Loucy (cell line): ENCODE results near the gene BCDIN3D.

ENCODE experiments used
- H2AFZ ChIP-seq: fragments of 200-600 bp; sonication (generic); 2 replicates; pipeline ENCODE4 v1.6.0; 2016; ENCODE audit warnings: antibody characterized with exemption, mild to moderate bottlenecking, low read length, moderate library complexity
- H3F3A ChIP-seq: fragments of 200-600 bp; 2 replicates; pipeline ENCODE4 v1.6.0; 2016; ENCODE audit warnings: antibody characterized with exemption, low read depth, mild to moderate bottlenecking
- H3K27me3 ChIP-seq: fragments of 200-600 bp; sonication (generic); 2 replicates; pipeline ENCODE4 v1.6.1; 2014; ENCODE audit warnings: low read length, mild to moderate bottlenecking; ENCODE audit not compliant: insufficient read depth, poor library complexity, severe bottlenecking
- H3K36me3 ChIP-seq: fragments of 200-600 bp; sonication (generic); 2 replicates; pipeline ENCODE4 v1.6.1; 2016; ENCODE audit warnings: low read length; ENCODE audit not compliant: insufficient read depth
- H3K4me1 ChIP-seq: fragments of 200-600 bp; sonication (generic); 2 replicates; pipeline ENCODE4 v1.5.1; 2014; ENCODE audit warnings: low read length, mild to moderate bottlenecking; ENCODE audit not compliant: insufficient read depth, poor library complexity, severe bottlenecking
- H3K4me2 ChIP-seq: fragments of 200-600 bp; sonication (generic); 2 replicates; pipeline ENCODE4 v1.6.0; 2014; ENCODE audit warnings: antibody characterized with exemption, low read length, low read depth, mild to moderate bottlenecking; ENCODE audit not compliant: poor library complexity, severe bottlenecking
- H3K4me3 ChIP-seq: fragments of 200-600 bp; sonication (generic); 2 replicates; pipeline ENCODE4 v1.5.1; 2014; ENCODE audit warnings: low read length, mild to moderate bottlenecking, mixed read lengths; ENCODE audit not compliant: poor library complexity, severe bottlenecking
- H3K79me2 ChIP-seq: fragments of 200-600 bp; sonication (generic); 2 replicates; pipeline ENCODE4 v1.6.1; 2014; ENCODE audit warnings: low read length; ENCODE audit not compliant: insufficient read depth
- H3K9ac ChIP-seq: fragments of 200-600 bp; sonication (generic); 2 replicates; pipeline ENCODE4 v1.6.0; 2014; ENCODE audit warnings: mild to moderate bottlenecking, low read depth, low read length, moderate library complexity; ENCODE audit not compliant: poor library complexity, severe bottlenecking
- H3K9me2 ChIP-seq: fragments of 200-600 bp; sonication (generic); replicated peaks from 2 replicates; pipeline ENCODE4 v1.6.1; 2016; ENCODE audit warnings: low read depth, low read length, mixed read lengths
- H3K9me3 ChIP-seq: fragments of 200-600 bp; sonication (generic); 2 replicates; pipeline ENCODE4 v1.6.1; 2014; ENCODE audit warnings: mild to moderate bottlenecking, antibody characterized with exemption, low read length, low read depth; ENCODE audit not compliant: insufficient read depth
- H4K20me1 ChIP-seq: fragments of 200-600 bp; sonication (generic); 2 replicates; pipeline ENCODE4 v1.6.0; 2014; ENCODE audit warnings: antibody characterized with exemption, low read length, mild to moderate bottlenecking; ENCODE audit not compliant: insufficient read depth, poor library complexity, severe bottlenecking
- EZH2phosphoT487 ChIP-seq: fragments of 200-600 bp; IDR thresholded peaks from 2 replicates; pipeline ENCODE4 v1.6.1; 2018; ENCODE audit warnings: antibody characterized with exemption, mild to moderate bottlenecking, moderate library complexity, borderline replicate concordance
- TF ChIP-seq, protein P1 (sequence below): fragments of 200-600 bp; sonication (generic); conservative IDR thresholded peaks from 2 replicates; pipeline ENCODE4 v1.5.1; 2014; ENCODE audit warnings: mild to moderate bottlenecking, antibody characterized with exemption, low read length

BCDIN3D gene

DNA sequence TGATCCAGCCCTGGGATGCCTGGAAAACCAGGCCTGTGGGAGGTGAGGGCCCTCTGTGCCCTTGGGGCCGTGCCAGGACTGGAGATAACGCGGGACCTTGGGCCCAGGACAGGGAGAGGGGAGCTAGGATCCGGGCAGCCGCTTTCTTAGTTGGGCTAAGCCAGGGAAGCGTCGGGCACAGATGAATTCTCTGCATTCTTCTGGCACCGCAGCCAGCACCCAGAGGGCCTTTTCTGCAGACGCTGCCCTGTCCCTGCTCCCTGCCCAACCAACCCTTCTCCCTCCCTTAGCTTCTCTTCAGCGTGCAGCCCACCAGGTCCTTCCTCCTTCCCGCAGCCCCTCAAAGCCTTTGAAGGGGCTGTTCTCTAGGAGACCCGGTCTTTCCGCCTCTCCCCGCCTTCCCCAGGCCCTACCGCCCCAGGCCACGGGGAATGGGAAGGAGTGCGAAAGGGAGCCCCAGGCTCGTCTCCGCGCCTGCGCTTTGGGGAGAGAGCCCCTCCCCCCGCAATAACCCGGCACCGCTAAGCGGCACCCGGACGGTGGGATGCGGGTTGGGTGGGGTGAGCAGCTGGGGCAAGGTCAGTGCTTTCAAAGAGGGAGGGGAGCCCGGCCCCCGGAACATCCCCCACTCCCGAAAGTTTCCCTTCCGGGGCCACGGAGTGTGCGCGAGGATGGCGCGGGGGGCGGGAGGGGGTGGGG is 15.4 kb downstream of the BCDIN3D start:
- H4K20me1 ChIP-seq = peaks cover 17% of the 10 kb centered on the region
- no peaks in the 10 kb centered on the region for H3F3A ChIP-seq
- H3K36me3 ChIP-seq = no peaks in the 10 kb centered on the region
- TF ChIP-seq EZH2phosphoT487 = no peak
- TF ChIP-seq, protein P1, sequence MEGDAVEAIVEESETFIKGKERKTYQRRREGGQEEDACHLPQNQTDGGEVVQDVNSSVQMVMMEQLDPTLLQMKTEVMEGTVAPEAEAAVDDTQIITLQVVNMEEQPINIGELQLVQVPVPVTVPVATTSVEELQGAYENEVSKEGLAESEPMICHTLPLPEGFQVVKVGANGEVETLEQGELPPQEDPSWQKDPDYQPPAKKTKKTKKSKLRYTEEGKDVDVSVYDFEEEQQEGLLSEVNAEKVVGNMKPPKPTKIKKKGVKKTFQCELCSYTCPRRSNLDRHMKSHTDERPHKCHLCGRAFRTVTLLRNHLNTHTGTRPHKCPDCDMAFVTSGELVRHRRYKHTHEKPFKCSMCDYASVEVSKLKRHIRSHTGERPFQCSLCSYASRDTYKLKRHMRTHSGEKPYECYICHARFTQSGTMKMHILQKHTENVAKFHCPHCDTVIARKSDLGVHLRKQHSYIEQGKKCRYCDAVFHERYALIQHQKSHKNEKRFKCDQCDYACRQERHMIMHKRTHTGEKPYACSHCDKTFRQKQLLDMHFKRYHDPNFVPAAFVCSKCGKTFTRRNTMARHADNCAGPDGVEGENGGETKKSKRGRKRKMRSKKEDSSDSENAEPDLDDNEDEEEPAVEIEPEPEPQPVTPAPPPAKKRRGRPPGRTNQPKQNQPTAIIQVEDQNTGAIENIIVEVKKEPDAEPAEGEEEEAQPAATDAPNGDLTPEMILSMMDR = no peak
- no peaks in the 10 kb centered on the region for H3K27me3 ChIP-seq
- H3K4me1 ChIP-seq = peaks cover 33% of the 10 kb centered on the region
- H3K79me2 ChIP-seq = peaks cover 52% of the 10 kb centered on the region
- peak overlapping the region; percentile 85 for H3K4me3 ChIP-seq
- H3K4me2 ChIP-seq = peak overlapping the region; percentile 87
- H3K9me2 ChIP-seq = no peaks in the 10 kb centered on the region
- peak overlapping the region; percentile 37; the same call in 1 of the 2 replicates for H2AFZ ChIP-seq
- peak overlapping the region; percentile 80 for H3K9ac ChIP-seq
- no peaks in the 10 kb centered on the region for H3K9me3 ChIP-seq

DNA sequence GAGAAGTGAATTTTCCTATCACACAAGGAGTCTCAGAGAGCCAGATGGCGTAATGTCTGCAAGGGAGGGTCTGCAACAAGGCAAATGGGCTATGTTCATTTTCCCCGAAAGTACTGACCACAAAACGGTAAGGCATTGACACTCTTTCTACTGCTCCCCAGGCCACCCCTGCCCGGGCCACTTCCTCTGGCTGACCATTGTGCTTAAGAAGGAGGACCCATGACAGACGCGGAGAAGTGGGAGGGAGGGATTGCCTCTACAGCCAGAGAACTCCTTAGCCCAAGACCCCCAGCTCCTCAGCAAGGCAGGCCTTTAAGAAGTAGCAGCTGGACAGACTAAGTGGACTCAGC is 15.9 kb downstream of the BCDIN3D start:
- TF ChIP-seq EZH2phosphoT487 = no peak
- TF ChIP-seq, protein P1 = no peak
- Histone ChIP-seq H3K79me2 (peaks cover 56% of the 10 kb centered on the region), H3K9me2 (no peaks in the 10 kb centered on the region), H3K9me3 (no peaks in the 10 kb centered on the region), H3F3A (no peaks in the 10 kb centered on the region), H3K4me3 (peak overlapping the region; percentile 85), H2AFZ (no peak overlapping the region), H4K20me1 (peaks cover 17% of the 10 kb centered on the region), H3K4me2 (peak overlapping the region; percentile 87), H3K4me1 (peaks cover 35% of the 10 kb centered on the region), H3K27me3 (no peaks in the 10 kb centered on the region), H3K36me3 (no peaks in the 10 kb centered on the region), H3K9ac (peak overlapping the region; percentile 80)

DNA sequence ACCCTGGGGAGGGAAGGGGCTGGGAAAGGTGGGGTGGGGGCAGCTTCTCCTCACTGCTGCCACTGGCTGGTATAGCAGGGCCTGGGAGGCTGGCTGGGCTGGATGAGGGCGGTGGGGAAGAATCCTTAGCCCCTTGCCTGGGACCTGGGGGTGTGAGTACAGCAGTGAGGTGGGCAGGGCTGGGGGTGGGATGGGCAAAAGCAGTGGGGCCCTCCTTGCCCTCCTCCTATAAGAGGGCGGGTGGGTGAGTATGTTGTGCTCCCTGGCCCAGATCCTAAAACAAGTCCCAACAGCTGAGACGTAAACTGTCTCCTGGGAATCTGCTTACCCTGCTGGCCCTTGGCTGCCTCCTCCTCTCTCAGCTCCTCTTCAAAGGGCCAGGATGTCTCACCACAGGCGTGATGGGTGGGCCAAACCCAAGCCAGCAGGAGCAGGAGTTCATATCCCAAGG is 16.9 kb downstream of the BCDIN3D start:
- Histone ChIP-seq H3K9me2 (no peaks in the 10 kb centered on the region), H3K27me3 (no peaks in the 10 kb centered on the region), H3K4me3 (peak overlapping the region; percentile 85), H3K9me3 (no peaks in the 10 kb centered on the region), H3K4me2 (peak overlapping the region; percentile 87), H3K79me2 (peaks cover 66% of the 10 kb centered on the region), H4K20me1 (peaks cover 23% of the 10 kb centered on the region), H3F3A (no peaks in the 10 kb centered on the region), H3K36me3 (no peaks in the 10 kb centered on the region), H3K9ac (no peak overlapping the region), H2AFZ (no peak overlapping the region), H3K4me1 (peaks cover 45% of the 10 kb centered on the region)
- no peak for TF ChIP-seq EZH2phosphoT487
- TF ChIP-seq, protein P1 = no peak
